D721Med (cell line): ENCODE results near the gene SLC16A12.
"Not testable (repeated sequence)": the region's sequence is repeated elsewhere in the genome, so short reads cannot be mapped to it uniquely, and the experiment has no call there.

ENCODE experiments used
- DNase-seq: peaks from one replicate; pipeline ENCODE4 v3.0.0; 2011; ENCODE audit warnings: low spot score; ENCODE audit not compliant: insufficient read length
- FAIRE-seq: peaks from 2 replicates; lab custom pipeline; 2011; peaks lifted over from hg19 to GRCh38; lab: Jason Lieb, UNC
- TF ChIP-seq, protein P1 (sequence below): IDR thresholded peaks from 2 replicates; pipeline ENCODE4 v1.5.1; 2012; ENCODE audit warnings: mild to moderate bottlenecking, control low read depth; ENCODE audit not compliant: insufficient read depth; ENCODE audit errors: missing control alignments

SLC16A12 gene

DNA sequence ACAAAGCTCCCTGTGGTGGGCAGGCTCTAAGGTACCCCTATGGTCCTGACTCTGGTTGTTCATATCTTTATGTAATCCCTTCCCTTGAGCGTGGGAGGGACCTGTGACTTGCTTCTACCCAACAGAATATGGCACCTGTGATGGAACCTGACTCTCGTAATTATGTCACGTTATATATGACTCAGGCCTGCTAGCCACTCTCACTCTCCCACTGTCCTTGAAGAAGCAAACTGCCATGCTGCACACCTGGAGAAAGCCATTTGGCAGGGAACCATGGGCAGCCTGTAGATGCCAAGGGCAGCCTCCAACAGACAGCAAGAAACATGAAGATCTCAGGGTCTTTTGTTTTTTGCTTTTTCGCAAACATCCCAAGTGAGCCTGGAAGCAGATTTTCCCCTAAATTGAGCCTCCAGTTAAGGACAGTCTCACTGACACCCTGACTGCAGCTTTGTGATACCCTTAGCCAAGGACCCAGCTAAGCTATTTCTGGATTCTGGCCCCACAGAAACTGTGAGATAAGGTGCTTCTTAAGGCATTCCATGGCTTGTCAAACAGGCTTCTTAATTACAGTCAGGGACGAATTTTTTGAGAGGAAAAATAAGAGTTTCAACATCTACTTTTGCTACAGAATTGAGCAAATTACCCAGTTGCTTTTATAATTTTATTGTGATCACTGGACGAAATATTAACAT, 71.4 kb downstream of the SLC16A12 start:
- FAIRE-seq (no peak), DNase-seq (no peak)
- TF ChIP-seq, protein P1, sequence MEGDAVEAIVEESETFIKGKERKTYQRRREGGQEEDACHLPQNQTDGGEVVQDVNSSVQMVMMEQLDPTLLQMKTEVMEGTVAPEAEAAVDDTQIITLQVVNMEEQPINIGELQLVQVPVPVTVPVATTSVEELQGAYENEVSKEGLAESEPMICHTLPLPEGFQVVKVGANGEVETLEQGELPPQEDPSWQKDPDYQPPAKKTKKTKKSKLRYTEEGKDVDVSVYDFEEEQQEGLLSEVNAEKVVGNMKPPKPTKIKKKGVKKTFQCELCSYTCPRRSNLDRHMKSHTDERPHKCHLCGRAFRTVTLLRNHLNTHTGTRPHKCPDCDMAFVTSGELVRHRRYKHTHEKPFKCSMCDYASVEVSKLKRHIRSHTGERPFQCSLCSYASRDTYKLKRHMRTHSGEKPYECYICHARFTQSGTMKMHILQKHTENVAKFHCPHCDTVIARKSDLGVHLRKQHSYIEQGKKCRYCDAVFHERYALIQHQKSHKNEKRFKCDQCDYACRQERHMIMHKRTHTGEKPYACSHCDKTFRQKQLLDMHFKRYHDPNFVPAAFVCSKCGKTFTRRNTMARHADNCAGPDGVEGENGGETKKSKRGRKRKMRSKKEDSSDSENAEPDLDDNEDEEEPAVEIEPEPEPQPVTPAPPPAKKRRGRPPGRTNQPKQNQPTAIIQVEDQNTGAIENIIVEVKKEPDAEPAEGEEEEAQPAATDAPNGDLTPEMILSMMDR = no peak

DNA sequence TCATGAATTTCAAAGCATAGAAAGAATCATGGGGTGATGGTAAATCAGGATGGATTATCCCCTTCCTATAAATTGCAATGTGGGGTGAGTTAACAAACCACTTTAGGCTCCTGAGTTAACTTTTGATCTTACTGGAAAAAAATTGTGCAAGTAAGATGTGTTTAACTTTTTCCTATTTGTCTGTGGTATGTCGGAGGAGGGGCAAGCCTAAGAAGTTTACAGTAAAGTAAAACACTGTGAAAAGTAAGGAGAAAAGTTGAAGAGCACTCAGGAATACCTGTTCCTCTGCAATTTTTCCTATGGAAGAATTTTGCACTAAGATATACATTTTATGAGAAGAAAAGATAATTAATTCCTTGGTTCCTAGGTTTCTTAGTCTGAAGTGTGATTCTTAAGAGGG, 76.6 kb downstream of the SLC16A12 start:
- DNase-seq (no peak), FAIRE-seq (no peak)
- TF ChIP-seq, protein P1 = no peak

DNA sequence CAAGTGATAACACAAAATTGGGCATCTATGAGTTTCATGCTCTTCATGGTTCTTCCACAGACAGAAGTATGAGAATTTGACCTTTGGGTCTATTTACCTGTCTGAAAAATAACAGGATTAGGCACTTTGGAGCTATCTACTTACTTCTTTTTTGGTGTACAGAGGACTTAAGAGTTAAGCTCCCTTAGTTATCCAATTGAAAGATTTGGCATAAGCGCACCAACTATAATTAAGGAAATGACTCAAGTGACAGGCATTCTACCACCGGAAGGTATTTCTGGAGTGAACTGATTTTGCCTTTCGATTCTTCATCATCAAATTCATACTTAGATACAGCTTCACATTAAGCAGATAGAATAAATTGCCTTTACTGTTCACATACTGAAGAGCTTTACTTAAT, 77.1 kb downstream of the SLC16A12 start:
- no peak for FAIRE-seq
- TF ChIP-seq, protein P1 = no peak
- no peak for DNase-seq

DNA sequence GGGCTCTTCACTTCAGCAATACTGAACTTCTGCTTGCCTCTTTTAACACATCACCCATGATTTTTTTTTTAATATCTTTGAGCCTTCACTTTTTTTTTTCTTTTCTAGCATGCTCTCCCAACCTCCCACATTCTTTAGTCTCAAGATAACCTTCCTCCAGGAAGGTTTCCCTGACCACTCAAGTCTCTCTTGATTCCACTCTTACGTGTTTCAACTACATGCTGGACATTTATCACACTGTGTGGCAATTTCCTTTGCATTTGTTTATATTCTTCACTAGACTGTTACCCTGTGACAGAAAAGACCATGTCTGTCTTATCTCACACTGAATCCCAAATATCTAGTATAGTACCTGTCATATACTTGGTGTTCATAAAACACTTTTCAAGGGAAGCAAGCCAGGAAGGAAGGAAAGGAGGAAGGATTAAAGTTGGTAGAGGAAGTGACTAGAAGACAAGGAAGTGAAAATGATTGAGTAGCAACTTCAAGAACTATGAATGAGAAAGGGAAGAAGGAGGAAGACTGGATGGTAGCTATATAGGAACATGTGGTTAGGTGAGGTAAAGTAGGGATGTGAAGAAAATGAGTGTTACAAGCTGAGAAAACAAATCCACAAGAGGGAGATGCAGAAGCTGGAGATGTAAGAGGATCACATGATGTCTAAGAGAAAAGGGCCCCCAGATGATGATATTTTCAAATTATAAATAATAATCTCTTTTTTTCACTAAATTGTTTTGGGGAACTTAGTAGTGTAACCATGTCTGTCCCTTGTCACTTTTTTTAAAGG, 80.6 kb downstream of the SLC16A12 start:
- no peak for DNase-seq
- FAIRE-seq = no peak
- TF ChIP-seq, protein P1 = no peak

DNA sequence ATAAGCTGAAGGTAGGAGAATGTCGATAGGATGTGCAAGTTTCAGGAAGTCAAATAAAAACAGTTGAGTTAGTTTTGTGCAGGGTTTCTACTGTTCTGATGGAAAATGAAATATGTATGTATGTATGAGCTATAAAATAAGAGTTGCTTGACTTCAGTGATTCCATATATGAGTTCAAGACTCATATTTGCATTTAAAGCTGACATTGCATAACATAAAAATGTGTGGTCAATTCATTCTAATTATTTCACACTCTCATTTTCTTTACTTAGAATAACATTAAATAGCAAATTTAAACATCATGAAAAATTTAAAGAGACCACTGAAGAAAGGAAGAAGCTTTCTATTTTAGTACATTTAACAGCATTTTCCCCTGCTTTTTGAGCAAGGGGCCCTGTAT, 83.2 kb downstream of the SLC16A12 start:
- TF ChIP-seq, protein P1 = no peak
- no peak for FAIRE-seq
- DNase-seq = no peak

DNA sequence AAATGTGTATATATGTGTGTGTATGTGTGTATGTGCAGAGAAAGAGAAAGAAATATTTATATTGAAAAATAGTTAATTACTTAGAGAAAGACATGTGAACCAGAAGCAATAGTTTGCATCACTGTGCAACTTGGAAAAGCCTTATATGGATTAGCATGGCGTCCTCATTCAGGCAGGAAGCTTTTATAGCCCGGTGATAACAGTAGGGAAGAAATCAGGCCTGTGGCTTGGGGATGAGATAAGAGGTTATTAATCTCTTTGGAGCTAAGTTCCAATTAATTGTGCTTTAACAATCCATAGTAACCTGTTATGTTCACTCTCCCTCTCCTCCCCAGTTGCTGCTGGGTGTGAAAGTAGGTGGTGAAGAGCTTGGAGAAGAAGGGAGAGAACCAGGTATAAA, 84.5 kb downstream of the SLC16A12 start:
- TF ChIP-seq, protein P1 = no peak
- FAIRE-seq = no peak
- DNase-seq = no peak

DNA sequence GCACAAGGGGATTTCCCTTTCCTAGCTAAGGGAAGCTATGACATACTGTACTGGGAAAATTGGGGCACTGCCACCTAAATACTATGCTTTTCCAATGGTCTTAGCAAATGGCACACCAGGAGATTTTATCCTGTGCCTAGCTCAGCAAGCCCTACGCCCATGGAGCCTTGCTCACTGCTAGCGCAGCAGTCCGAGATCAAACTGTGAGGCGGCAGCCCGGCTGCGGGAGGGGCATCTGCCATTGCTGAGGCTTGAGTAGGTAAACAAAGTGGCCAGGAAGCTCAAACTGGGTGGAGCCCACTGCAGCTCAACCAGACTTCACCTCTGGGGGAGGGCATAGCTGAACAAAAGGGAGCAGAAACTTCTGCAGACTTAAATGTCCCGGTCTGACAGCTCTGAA, 90.6 kb downstream of the SLC16A12 start:
- not testable (repeated sequence) for FAIRE-seq, DNase-seq
